SU-DHL-6 (cell line): Measurements from ENCODE around the gene ETV6.

Experiments used
- CTCF ChIP-seq: fragments of 200-600 bp; sonication (generic); IDR thresholded peaks from one replicate; pipeline ENCODE4 v1.5.1; 2017; ENCODE audit warnings: antibody characterized with exemption, mild to moderate bottlenecking, low read length, moderate library complexity; ENCODE audit not compliant: insufficient read depth, poor library complexity, severe bottlenecking
- EZH2phosphoT487 ChIP-seq: fragments of 200-600 bp; sonication (generic), shearing (Covaris generic); conservative IDR thresholded peaks from 2 replicates; pipeline ENCODE4 v1.6.1; 2018; ENCODE audit warnings: mild to moderate bottlenecking, antibody characterized with exemption, low read length, moderate library complexity, mixed read lengths

DNA sequence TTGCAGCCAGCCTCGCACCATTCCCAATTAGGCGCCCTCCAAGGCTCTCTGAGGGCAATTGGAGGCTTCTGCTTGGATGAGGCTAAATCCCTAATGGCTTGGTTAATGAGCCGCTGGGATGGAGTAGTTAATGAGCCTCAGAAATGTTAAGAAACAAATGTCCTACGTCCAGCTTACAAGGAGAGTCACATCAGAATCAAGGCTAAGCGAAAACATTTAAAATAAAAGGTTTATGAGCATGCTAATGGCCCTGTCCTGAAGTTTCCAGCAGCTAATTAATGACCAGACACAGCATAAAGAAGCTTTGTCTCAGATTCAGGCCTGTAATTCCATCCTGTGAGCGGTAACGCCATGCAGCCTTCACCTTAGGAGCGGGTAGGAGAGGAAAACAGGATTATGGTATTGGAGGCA lies 220.6 kb downstream of the ETV6 start:
- no peak for TF ChIP-seq CTCF
- no peak for TF ChIP-seq EZH2phosphoT487
